T-helper 2 cell (primary cell): Measurements from ENCODE around the gene GBX1.

Experiments used
- DNase-seq, 5 experiments: peaks; one replicate each; pipeline versions ENCODE4 v3.0.0 to v3.0.0-alpha.2; 2012 to 2022

The GBX1 gene

DNA sequence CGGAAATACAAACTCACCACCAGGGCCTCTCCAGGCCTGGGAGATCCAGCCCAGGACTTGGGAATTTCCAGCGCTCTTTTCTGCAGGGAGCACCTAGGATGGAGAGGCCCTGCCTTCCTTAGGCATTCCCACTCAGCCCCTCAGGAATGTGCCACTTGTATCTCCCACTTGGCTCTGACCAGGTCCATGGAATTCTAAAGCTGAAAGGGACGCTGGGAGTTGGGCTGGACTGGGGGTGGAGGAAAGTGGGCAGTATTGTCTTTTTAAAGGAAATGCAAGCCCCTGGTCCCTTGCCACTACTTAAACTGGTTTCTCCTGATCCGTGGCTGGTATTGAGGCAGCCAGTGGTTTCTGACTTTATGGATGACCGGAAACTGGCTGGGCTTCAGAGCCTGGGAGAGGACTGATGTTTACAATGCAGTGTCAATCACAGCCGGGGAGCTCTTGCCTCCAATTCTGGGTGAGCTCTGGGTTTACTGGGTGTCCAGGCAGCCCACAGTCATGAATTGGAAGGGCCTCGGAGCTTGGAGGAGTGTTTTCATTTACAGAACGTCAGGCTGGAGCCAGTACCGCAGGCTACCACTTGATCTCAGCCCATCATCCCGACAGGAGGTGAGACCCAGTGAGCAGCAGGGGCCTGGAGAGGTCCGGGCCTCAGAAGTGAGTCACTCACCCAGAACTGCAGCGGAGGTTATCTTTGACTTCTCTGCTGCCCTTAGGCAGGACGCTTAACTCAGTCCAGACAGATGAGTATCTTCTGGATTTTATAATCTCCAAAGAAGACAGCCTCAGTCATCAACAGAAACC lies 53.9 kb downstream of the GBX1 start:
- no peak for DNase-seq

DNA sequence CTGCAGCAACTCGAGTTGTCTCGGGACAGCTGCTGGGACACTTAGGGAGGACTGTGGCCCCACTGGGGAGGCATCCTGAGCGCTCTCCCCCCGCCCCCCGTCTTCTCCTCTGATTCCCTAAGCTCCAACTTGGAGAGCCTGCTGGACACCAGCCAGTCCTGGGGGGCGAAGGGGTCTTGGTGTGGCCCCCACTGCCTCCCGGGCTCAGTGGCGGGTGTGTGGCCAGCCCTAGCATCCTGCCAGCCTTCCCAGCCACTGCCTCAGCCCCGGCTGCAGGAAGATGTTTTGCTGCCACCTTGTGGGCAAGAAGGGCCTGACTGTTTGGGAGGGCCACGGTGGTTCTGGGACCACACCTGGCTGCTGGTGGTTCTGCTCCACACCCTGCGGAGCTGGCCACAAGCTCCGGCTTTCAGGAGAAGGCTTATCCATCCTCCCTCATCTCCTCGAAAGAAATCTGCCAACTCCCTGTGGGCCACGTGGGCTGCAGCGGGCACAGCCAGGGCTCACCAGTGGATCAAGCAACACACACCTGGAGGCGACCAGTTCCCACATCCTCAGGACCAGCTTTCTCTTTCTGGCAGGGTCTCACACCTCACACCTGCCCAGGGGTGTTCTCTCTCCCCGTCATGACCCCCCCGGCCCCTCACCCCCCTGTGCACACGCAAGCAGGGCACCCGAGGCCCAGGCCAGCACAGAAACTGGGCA lies 56.4 kb downstream of the GBX1 start:
- DNase-seq, result peak; percentile 41 to 65 (median 62)

GRCh38 chr7:151110236-151110940 lies 57.1 kb downstream of the GBX1 start:
- no peak for DNase-seq

DNA sequence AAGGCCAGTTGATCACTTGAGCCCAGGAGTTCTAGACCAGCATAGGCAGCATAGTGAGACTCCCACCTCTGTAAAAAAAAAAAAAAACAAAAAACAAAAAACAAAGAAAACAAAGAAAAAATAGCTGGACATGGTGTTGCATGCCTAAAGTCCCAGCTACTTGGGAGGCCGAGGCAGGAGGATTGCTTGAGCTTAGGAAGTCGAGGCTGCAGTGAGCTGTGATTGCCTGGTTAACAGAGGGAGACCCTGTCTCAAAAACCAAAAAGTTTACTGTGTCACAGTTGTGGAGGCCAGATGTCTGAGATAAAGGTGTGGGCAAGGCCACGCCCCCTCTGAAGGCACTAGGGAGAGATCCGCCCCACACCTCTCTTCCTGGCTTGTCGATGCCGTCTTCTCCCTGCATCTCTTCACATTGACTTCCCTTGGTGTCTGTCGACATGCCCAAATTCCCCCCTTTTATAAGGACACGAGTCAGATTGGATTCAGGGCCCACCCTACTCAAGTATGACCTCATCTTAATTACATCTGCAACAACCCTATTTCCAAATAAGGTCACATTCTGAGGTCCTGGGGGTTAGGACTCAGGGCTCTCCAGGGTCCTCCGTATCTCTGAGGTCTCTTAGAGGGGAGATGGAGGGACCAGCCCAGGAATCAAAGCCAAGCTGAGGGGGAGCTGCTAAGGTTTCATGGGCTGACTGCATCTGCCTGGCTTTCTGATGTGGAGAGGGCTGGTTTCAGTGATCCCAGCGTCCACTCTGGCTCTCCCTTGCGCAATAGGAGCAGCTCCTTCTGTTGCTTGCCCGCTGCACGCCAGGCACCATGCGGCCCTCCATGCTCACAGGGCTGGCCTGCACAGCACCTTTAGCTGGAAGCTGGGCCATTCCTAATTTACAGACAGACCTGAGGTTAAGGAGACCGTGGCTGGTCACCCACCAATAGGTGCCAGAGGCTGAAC lies 58.1 kb downstream of the GBX1 start:
- no peak for DNase-seq

GRCh38 chr7:151107882-151108281 lies 59.6 kb downstream of the GBX1 start:
- no peak for DNase-seq

GRCh38 chr7:151104411-151105235 lies 62.9 kb downstream of the GBX1 start:
- no peak for DNase-seq

DNA sequence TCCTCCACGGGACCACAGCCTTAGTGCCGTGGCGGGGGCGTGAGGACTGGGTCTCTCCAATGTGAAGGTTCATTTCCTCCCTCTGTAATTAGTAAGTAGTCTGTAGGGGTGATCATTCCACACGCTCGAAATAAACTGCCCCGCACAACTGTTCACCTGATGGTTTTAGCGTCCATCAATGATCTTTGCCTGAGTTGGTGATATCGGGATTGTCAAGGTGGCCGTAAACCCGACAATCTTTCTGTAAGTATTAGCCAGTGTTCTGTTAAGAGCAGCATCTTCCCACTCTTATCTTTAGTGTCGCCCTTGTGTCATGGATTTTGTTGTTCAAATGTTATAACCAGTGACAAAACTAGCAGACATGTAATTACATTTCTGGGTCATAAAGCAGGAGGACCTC lies 63.5 kb downstream of the GBX1 start:
- no peak for DNase-seq

- DNase-seq, result no peak
These were observed 64.5 kb downstream of the GBX1 start for GRCh38 chr7:151102991-151103390.

GRCh38 chr7:151101621-151102396 lies 65.7 kb downstream of the GBX1 start:
- DNase-seq, result no peak

DNA sequence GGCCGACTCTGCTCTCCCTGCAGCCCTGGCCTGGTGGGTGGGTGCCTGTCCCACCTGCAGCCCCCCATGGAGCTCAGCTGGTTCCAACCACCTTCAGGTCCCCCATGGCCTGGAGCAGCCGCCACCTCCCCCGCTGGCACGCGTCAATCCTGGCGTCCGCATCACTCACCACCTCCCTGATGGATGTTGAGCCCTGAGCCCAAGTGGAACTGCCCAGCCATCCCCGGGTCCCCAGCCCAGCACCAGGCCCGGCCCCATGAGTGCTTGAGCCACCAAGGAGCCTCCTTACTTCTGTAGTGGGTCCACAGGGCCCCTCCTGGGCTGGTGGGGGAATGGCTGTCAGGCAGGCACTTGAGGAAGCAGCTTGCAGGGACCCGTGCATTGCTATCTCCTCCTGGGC lies 66.6 kb downstream of the GBX1 start:
- DNase-seq, result no peak

DNA sequence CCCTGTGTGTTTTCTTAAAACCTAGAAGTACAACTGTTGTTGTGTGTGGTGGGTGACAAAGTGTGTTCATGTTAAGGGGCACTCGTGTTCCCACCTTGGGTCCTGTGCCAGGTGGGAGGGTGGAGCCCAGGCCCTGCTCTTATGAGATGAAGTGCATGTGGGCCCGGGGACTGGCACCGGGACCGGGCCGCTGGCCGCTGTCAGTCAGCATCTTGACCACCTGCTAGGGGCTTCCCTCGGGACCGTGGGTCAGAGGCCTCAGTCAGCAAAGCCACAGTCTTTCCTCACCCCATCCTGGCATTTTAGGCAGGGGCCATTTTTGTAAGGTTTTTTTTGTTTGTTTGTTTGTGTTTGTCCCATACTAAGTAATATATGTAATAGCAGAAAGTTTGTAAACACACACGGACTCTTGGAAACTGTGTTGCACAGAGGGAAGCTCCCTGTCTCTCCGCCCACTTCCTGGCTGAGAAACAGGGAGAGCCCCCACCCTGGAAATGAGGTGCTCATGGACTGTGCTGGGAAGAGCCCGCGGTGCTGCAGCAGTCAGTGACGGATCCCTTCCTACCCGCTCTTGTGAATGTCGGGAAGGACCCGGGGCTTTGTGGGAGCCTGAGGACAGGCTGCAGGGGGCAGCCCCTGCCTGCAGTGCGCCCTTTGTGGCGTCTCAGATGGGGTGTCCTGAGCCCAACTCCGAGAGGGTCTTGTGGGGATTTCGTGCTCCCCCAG lies 67.8 kb downstream of the GBX1 start:
- no peak for DNase-seq
